KG1 (cell line): ENCODE data around the gene EYA4.
"Not testable (repeated sequence)": the region's sequence is repeated elsewhere in the genome, so short reads cannot be mapped to it uniquely, and the experiment has no call there.

Experiments
- DNase-seq: peaks from one replicate; lab custom pipeline; 2025; lab: John Stamatoyannopoulos, UW

EYA4 gene

DNA sequence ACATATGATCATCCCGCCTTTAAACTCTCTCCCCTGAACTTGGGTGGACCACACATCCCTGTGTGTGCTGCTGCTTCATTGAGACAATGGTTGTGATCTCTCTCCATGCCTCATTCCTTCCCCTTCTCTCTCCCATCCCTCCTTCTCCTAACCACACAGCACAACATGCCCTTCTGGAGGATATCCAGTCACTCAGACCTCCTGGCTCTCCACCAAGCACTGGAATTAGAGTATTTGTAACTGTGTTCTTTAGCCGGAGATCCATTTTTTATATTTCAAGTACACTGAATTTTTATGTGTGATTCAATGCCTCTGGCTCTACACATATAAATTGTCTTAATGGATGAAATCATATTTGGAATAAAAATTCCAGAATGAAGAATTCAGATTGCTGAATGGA is 287.4 kb downstream of the EYA4 start:
- DNase-seq = no peak

DNA sequence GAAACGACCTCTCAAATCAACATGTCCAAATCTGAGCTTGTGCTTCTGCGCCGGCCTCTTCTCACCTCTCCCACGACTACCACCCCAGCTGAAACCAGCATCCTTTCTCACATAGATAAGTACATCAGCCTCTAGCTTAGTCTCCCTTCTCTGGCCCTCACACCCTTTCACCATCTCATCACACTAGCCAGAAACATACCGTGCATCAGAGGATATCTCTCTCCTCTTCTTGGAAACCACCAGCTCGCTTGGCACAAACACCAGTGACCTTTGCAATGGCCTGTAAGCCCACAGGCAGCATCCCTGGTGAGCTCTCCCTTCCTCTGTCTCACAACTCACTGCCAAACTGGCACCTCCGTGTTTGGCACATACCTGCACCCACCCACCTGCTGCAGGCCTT is 291.8 kb downstream of the EYA4 start:
- no peak for DNase-seq

DNA sequence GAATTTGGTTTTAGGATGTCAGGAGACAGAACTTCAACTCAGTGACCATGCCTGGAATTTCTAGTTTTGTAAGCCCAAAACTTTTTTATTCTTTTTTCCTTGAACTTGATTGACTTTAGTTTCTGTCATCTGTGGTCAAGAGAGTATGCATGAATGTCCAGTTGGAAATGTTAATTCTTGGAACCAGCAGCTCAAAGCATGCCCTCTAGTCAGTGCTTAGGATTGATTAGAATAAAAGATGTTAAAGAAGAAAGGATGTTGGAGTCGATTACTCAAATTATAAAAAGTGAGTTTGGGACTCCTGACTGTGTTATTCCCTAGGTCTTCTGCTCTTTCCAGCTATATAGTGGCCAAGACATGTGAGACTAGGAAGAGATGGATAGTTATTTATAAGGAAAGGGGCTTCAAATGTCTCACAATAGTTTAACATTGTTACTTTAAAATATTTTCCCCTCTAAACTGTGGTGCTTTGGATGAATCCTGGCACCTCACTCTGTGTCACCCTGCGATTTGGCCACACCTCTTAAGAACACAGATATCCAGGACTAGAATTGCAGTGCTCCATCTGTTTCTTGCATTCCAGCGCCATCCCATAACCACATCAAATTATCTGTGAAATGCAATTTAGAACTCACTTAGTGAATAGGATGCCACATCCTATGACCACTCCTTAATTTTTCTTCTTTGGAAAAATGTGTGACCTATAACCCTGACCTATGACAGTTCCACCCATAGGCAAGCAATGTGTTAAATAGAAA is 298.5 kb downstream of the EYA4 start:
- no peak for DNase-seq

DNA sequence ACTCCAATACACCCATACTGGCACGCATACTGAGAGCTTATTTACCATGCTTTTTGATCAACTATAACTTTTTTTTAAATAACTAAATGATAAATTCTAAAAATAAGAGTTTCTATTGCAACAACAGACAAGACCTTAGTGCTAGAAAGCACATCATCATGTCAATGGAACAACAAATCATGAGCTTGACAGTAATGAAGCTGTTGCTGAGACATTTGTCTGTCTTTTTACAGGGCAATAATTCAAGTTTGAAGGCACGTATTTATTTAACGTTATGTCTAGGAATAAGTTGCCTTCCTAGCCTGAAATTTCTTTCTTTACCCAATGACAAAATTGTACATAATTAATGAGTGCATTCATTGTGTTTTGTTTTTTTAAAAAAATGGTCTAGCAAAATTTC is 299.2 kb downstream of the EYA4 start:
- no peak for DNase-seq

DNA sequence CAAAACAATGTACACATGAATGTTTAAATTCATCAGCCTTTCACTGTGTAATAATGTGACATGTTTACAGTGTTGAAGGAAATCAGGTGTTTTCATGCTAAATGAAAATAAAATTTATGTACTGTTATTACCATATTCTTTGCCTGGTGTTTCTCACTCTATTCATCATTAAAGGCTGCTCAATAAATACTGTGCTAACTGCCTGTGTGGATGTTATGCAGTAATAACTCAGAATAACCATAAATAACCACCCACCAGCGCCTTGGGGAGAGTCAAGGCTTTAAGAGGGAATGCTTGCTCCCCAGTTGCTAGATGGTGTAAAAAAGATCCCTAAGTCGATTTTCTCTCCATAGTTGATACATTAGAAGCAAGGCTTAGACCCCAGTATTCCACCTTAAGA is 299.9 kb downstream of the EYA4 start:
- no peak for DNase-seq

DNA sequence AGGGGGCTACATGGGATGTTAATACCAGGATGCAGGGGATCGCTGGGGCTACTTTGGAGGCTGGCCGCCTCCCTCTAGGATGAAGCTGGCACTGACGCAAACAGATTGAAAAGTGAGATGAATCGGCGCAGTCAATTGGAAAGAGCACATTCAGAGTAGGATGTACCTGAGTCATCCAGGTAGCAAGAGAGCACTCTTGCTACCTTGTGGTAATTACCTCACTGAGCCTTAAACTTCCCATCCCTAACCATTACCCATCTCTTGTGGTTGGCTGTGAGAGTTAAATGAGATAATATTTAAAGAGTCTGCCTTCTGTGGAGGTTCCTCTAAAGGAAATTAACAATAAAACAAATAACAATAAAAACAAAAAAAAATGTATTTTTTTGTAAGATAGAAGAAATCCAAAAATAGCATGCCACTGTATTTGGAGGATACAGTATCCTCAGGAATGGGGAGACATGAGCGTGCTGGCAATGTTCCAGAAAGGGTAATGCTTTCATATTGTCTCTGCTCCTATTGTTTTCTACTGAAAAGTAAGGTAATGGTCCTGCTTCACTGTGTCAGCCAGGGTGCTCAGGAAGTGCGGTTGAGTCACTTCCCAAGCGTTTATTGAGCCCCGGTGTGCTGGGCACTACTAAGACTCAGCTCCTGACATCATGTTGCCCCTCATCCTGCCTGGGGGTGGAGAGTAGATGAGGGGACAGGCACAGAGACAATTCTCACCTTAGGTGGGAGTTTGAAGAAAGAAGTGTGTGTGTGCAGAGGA is 301.1 kb downstream of the EYA4 start:
- DNase-seq = no peak

DNA sequence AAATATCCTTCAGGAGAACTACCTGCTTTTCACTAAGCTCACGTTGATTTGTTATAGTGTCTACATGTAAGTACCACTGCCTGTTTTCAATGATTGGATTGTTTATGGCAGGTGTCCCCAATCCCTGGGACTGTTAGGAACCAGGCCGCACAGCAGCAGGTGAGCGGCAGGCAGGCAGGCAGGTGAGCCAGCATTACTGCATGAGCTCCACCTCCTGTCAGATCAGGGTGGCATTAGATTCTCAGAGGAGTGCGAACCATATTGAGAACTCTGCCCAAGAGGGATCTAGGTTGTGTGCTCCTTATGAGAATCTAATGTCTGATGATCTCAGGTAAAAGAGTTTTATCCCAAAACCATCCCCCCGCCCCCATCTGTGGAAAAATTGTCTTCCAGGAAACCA is 303.3 kb downstream of the EYA4 start:
- DNase-seq = no peak

DNA sequence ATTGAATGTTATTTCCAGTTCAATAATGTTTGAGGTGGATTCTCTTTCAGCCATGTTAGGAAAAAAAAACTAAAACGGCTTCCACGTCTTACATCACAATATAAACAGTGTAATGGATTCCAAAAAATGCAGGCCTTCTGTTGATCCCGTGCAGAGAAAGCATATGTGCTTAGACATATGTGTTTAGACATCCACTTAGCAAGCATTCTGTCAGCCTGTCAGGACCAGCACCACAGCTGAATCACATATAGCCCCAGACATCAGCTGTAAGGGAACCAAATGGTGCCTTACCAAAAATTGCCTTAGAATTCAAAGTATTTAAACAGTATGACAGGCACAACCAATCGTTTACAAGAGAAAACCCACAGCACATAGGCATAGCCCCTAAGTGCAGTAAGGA is 304.9 kb downstream of the EYA4 start:
- DNase-seq = no peak

DNA sequence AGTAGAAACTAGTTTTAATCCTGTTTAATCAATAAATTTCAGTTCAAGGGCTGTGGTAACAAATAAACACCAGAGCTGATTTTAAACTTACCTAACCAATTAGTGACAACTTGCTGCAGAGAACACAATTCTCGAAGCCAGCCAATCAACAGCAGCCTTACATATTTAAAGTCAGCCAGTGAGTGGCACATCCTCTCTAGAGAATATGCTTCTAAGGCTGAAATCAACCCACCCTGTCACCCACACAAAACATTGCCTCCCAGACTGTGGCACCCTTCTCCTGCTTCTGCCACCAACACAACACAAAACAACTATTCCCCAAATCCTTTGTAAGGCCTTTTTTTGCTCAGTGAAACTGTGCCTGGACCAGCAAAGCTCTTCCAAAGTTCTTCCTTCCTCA is 306.0 kb downstream of the EYA4 start:
- no peak for DNase-seq

DNA sequence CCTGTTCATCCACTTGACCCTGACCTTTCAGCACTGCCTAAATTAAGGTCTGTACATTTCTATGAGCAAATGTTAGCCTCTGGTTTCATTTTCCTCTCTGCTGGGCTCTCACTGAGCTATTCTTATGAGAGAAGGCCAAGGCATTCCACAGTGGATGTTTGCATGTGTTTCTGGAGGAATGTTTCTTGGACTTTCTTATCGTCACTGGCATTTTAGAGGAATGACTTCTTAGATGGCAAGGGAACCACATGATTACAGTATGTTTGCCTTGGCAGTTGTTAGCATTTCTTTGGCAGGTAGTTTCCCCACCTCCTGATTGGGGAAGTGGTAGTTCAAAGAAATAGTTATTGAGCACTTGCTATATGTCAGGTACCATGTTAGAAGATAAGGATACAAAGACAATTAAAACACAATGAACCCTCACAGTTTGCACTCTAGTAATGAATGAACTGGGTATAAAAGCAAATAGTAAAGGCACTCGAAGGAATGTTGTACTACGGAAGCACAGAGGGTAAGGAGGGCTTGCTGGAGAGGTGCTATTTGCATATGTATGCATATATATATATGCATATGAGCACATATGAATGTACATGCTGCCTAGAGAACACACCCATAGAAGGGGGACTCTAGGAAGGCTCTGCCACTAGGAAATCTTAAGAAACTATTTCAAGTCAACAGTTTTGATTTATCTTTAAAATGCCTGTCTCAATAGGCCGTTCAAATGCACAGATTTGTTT is 307.4 kb downstream of the EYA4 start:
- DNase-seq = no peak

DNA sequence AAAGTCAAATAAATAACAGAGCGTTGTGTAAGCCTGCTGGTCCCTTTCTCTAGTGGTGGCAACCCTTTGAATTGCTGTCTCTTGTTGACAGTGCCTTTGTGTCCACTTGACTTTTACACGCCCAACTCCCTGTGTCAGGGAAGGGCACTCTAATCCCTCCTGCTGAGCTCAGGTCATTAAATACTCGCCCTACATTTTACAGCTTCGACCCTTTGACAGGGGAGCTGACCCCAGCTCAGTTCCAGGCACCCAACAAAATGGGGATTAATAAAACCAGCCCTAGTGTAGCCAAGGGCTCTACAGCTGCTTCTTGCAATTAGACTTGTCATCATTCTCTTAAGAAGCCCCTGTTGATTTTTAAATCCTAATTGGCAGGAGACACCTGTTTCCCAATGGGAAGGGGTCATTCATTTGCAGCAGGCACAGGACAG is 308.2 kb downstream of the EYA4 start:
- no peak for DNase-seq

DNA sequence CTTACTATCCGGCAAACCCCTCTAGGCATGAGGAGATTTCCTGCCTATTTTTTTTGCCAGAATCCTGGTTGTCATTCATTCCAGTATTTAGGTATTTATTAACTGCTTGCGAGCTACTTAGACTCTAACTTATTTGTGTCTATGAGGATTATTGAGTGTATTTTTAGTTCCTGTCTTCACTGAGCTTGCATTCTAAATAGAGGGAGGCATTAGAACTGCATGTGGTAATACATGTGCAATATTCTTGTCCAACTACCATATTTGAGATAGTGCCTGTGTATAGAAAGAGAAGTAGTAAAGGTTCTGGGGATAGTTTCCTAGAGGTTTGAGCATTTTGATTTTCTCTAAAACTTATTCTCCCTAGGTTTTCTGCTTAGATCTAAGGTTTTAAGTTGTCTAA is 308.9 kb downstream of the EYA4 start:
- no peak for DNase-seq

DNA sequence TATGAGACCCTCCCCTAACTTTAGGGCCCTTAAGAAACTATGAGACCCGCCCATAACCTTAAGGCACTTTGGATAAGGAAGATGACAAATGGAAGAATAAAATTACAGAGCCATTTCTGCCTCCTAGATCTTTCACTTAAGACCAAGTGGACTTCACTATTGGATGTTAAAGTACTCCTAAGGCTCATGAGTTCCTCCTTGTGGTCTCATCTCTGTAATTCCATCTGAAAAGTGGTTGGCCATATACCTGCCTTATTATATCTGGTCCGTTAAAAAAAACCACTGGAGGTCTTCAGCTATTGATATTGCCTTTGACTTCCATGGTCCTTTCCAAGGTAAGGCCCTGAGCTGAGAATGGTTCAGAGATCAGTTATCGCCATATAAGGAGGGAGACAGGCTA is 310.3 kb downstream of the EYA4 start:
- no peak for DNase-seq

DNA sequence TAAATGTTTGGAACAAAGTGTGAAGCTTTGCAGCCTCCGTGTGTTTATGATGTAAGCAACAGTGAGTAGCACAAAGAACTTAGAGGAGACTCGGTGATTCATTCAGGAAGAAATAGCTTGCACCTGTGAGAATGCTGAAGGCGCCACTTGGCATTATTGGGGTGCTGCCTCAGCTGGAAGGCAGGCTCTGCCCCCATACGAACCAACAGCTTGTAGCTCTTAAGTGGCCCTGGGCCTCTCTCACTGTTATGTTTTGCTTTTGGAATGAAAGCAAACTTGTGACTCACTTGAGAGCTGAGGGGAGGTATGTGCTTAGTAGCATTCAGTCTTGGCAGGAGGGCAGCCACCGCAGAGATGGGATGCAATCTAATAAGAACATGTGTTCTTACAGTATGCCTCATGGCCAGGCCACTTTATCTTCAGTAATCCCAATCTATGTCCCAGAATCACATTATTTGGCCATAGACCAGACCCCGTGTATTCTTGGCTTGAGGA is 310.7 kb downstream of the EYA4 start:
- DNase-seq = no peak

DNA sequence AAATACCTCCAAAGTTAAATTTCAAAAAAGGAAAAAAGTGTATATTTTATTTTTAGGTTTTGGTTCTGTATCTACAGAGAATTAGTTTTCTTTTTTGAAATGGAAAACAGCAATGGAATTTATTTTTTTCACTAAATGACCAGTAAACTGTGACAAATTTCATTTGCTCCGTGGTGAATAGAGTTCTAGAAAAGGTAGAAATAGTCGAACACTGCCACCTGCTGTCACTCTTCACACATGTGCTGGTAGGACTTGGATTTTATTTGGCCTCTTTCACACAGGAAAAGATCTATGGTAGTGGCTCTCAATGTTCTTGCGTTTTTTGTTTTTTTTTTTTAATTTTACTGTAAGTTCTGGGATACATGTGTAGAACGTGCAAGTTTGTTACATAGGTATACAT is 312.5 kb downstream of the EYA4 start:
- DNase-seq = peak; percentile 3

DNA sequence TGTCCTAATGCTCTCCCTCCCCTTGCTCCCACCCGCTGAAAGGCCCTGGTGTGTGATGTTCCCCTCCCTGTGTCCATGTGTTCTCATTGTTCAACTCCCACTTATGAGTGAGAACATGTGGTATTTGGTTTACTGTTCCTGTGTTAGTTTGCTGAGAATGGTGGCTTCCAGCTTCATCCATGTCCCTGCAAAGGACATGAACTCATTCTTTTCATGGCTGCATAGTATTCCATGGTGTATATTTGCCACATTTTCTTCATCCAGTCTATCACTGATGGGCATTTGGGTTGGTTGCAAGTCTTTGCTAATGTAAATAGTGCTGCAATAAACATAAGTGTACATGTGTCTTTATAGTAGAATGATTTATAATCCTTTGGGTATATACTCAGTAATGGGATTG is 313.0 kb downstream of the EYA4 start:
- DNase-seq = not testable (repeated sequence)

DNA sequence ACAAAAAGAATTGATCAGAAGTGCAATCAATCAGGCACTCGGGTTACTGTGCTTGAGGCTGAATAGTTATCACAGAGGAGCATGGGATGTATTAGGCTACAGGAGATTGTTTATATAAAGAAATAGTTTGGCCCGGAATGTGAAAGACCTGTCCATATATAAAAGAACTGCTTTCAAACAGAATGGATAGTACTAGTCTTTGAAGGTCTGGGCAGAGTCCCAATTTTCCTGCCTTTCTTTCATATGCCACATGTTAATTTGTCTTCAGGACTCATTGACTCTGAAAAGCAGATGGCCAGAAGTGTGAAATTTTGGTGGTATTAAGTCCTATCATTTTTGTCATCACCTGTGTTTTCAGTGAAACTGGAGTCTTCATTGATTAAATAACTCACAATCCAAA is 314.5 kb downstream of the EYA4 start:
- no peak for DNase-seq

DNA sequence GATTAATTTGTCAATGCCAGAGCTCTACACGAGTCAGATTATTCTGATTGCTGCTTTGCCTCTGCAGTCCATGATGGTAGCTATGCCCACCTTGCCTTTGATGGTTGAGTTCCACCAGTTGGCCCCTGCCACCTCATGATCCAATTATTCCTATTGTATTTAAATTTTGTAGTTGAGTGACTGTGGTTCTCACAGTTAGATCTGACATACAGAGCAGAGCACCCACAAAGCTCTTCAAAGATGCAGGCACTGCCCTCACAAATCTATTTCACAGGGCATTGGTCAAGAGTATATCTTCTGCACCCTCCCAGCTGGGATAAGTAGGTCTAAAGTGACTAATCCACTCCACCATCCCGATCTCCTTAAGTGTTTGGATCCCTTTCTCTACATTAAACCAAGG is 318.8 kb downstream of the EYA4 start:
- DNase-seq = no peak

DNA sequence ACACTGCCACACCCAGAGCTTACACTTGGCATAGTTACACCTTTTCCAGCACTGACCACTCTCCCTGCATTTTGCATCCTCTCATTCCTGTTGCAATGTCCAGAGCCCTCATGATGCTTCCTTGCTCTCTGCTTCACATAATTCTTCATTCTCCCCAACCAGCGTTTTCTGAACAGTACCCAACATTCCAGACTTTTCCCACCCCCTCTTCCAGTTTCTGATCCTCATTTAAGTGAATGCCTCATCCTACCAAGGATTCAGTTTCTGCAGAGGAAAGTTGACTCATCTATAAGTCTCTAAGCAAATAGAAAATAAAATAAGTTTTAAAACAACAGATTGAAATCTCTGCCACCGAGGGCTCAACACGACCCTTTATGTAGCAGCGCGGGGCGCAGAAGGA is 326.5 kb downstream of the EYA4 start:
- DNase-seq = no peak

DNA sequence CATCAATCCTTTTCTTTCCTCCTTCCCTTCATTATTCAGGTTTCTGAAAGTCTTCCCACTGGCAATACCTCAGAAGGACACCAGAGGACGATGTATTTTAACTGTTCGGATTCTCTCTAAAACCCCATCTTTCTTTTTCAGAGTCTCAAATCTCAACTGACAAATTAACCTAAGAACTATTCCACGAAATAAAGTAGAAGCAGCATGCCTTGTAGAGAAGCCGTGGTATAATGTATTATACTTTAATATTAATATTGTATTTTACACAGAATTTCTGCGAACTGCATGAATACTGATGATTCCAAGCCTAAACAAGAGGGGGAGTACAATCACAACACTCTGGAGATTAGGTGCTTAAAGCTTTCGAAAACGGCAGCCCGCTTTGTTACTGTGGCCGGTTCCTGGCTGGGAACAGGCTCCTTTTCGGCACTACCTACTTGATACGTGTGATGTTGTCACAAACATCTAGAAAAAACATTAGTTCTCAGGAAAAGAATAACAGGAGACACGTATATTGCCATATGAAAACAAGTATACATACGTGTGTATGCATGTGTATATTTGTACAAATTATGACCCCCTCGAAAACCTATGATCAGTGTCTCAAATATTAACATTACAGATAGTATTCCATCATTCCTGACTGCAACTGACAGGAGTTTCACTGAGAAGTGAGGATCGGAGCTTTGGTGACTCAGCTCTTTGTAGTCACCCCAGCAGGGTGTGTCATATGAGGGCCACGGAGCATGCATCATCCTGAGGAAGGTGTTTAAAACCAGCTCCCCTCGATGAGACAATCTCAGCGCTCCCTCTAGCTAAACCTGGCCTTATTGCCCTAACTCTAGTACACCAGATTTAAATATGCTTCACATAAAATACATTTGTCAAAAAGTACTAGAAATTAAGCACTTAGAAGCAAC is 328.1 kb downstream of the EYA4 start:
- DNase-seq = peak; percentile 22

DNA sequence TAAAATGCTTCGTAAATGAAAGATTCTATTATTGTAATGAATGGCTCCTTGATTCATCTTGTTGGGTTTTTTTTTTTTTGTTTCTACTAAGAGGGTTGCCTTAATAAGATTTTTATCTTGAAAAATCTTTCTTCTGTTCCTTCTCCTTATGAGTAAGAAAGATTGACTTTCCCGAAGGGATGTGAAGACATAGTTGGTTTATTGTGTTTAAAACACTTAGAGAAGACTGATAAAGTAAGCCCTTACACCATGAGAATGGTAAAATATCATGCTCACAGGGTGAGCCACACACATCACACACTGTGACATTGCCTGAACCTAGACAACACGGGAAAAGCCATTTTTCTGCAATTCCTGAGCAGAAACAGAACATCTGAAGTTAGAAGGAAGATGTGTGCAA is 330.5 kb downstream of the EYA4 start:
- no peak for DNase-seq

DNA sequence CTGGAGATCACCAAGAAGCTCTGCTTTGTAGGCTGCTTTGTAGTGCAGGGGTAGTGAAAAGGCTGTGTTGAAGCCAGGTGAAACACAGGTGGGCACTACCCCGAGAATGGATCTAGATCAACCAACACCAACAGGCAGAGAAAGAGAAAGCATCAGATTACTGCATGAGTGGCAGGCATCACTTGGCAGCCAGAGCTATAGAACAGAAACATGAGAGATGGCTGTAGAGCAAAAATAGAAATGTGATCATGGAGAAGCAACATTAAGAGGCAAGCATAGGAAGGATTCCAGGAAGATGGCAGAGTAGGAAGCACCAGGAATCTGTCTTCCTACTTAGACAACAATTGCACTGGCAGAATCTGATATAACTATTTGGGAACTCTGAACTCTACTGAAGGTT is 336.7 kb downstream of the EYA4 start:
- no peak for DNase-seq
